ENCODE data around the gene PPP3R1.

- TF ChIP-seq CTCF (IDR thresholded peaks at IDR 0.05 in 4 of 5, conservative IDR thresholded peaks at IDR 0.05 in 1 of 5): no peak
- no peak for TF ChIP-seq POLR2A (IDR thresholded peaks at IDR 0.05)
Observed at GRCh38 chr2:68266655-68267054, 14.3 kb upstream of the PPP3R1 start.
